ENCODE measurements around the gene ZNF655.
A peak's percentile ranks its signal among the peaks of the same experiment; 100 is the strongest.

The ZNF655 gene

DNA sequence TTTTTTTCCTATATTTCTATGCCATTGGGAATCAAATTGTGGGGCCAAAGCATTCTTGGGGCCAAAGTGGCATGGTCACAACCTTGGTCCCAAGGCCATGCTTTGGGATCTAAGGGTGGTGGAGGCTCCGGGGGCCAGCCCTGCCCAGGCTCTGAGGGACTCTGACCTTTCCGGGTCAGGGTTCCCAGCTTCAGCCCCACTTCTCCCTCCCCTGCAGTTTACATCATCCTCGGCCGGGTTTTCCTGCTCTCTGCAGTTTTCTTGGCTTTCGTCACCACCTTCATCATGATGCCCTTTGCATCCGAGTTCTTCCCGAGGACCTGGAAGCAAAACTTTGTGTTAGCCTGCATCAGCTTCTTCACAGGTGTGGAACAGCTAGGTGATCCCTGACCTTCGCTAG lies 48.1 kb downstream of the ZNF655 start:
- no peak for DNase-seq (ENCODE audit: low read depth in 2 of 2)

- DNase-seq (ENCODE audit: low read depth in 2 of 2), result no peak
Measured at GRCh38 chr7:99607548-99607947, 49.1 kb downstream of the ZNF655 start.

GRCh38 chr7:99614495-99614894 lies 56.1 kb downstream of the ZNF655 start:
- DNase-seq (ENCODE audit: low read depth in 2 of 2), result no peak

DNA sequence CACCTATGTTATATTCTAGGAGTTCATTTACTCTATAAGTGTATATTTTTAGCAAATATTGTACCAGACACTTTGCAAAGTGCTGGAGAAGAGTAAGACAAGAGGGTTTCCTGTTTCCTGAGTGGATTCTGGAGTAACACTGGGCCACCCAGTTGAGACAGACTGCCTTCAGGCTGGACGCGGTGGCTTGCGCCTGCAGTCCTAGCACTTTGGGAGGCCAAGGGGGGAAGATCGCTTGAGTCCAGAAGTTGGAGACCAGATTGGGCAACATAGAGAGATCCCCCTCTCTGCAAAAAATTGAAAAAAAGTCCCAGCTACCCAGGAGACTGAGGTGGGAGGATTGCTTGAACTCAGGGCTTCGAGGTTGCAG lies 57.5 kb downstream of the ZNF655 start:
- no peak for DNase-seq (ENCODE audit: low read depth in 2 of 2)

- peak; percentile 80 to 82 for DNase-seq (ENCODE audit: low read depth in 2 of 2)
Measured at GRCh38 chr7:99616359-99617191, 58.1 kb downstream of the ZNF655 start, which contains the start of gene ZSCAN25. TSS of gene ZSCAN25 (plus strand) at chr7:99616946. CDS start at chr7:99619607, 2,661 bp downstream.

- no peak for DNase-seq (ENCODE audit: low read depth in 2 of 2)
Measured at GRCh38 chr7:99617192-99617781, 58.8 kb downstream of the ZNF655 start.

- no peak for DNase-seq (ENCODE audit: low read depth in 2 of 2)
Measured at GRCh38 chr7:99618726-99619125, 60.3 kb downstream of the ZNF655 start.

GRCh38 chr7:99619571-99620130 lies 61.2 kb downstream of the ZNF655 start:
- no peak for DNase-seq (ENCODE audit: low read depth in 2 of 2)

- DNase-seq (ENCODE audit: low read depth in 2 of 2), result no peak
Measured at GRCh38 chr7:99621271-99621670, 62.8 kb downstream of the ZNF655 start.

DNA sequence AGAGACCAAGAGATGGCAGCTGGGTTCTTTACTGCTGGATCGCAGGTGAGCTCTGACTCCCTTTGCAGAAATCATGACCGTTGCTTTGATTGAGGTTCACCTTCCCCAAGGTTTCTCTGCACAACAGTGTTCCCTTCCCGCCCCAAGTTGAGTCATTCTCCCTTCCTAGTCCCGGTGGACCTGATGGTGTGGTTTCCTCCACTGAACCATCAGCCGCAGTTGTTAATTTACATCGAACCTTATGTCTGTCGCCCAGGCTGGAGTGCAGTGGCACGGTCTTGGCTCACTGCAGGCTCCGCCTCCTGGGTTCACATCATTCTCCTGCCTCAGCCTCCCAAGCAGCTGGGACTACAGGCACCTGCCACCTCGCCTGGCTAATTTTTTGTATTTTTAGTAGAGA lies 64.2 kb downstream of the ZNF655 start:
- no peak for DNase-seq (ENCODE audit: low read depth in 2 of 2)

DNA sequence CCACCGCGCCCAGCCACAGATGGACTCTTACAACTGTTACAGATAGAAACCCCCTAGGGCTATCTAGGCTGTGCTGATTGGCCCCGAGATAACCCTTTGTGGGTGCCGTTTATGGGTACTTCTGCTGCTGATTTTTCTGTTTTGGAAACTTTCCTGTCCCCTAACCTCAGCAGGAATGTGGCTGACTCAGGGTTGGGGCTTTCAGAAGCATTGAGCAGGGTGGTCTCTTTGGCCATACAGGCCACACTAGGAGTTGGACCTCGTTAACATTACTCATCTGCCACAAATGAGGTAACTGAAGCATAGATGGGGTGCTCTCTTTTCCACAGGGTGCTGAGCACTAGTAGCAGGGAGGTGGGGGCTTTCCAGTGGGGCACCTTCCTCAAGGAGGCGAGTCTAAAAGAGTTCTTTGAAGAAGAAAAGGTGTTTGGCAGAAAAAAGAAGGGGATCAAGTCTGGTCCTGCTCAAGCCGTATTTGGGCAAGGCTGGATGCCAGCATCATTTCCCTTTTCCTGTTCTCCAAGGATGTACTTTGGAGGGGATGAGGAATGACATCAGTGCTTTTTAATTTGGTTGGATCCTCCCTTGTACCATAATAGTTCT lies 64.8 kb downstream of the ZNF655 start:
- no peak for DNase-seq (ENCODE audit: low read depth in 2 of 2)

DNA sequence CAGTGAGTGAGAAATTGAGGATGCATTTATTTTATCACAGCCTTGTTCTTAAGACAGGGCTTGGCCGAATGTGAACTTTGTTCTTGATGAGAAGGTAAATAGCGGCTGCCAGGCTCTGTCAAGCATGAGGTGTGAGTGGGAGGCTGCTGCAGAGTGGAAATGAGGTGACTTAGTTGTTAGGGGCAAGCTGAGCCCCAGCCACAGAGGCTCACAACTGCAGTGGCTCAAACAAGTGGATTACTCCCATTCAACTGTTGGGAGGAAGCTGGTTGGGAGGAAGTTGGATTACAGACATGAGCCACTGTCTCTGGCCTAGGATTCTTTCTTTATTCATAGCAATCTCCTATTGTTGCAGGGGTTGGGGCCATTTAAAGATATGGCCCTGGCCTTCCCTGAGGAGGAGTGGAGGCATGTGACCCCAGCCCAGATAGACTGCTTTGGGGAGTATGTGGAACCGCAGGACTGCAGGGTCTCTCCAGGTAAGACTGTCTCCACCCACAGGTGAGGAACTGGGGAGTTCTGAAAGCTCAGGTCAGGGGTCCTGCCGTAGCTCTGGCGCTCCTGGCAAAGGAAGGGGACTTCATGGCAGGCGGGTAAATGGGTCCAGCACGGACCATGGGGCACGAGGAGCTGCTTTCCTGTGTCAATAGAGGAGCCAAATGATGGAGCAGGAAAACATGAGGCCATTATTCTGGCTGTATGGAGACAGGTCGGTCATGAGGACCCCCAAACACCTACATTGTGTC lies 65.4 kb downstream of the ZNF655 start:
- DNase-seq (ENCODE audit: low read depth in 2 of 2), result peak in 1 of 2 donors; percentile 49

GRCh38 chr7:99624484-99624883 lies 66.0 kb downstream of the ZNF655 start:
- peak; percentile 59 to 72 for DNase-seq (ENCODE audit: low read depth in 2 of 2)

- DNase-seq (ENCODE audit: low read depth in 2 of 2), result no peak
Measured at GRCh38 chr7:99625321-99625720, 66.9 kb downstream of the ZNF655 start.

DNA sequence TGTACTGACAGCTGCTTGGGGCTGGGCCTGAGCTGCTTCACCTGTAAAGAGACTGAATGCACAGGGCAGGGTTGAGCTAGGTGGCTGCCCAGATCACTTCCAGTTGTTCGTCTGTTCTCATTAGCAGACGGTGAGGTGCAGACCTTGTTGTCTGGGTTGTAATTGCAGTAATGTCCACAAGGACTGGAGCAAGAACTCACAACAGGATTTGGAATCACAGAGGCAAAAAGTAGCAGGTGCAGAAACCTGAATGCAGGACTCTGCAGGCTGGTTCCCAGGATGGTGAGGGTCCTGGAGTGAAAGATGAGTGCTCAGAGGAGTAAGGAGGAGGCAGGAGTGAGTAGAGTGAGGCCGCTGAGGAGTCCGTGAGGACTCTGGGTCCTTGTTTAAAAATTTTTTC lies 67.5 kb downstream of the ZNF655 start:
- no peak for DNase-seq (ENCODE audit: low read depth in 2 of 2)

Data from stimulated activated CD4-positive, alpha-beta T cell treated with anti-CD3 and anti-CD28 coated beads, Interleukin-15, amount 100 ng/mL, for 48 hours (primary cell).